GM18909 (cell line): Measurements from ENCODE around the gene CD9.

ENCODE experiments used
- ATAC-seq: cut with Tn5 transposase; IDR thresholded peaks from one replicate; pipeline ENCODE4 v1.9.1; 2021; ENCODE audit warnings: mild to moderate bottlenecking; ENCODE audit not compliant: unreplicated experiment, poor library complexity

The CD9 gene

GRCh38 chr12:6215932-6216494 lies 15.8 kb downstream of the CD9 start:
- no peak for ATAC-seq

GRCh38 chr12:6216581-6216980 lies 16.4 kb downstream of the CD9 start:
- ATAC-seq = no peak

DNA sequence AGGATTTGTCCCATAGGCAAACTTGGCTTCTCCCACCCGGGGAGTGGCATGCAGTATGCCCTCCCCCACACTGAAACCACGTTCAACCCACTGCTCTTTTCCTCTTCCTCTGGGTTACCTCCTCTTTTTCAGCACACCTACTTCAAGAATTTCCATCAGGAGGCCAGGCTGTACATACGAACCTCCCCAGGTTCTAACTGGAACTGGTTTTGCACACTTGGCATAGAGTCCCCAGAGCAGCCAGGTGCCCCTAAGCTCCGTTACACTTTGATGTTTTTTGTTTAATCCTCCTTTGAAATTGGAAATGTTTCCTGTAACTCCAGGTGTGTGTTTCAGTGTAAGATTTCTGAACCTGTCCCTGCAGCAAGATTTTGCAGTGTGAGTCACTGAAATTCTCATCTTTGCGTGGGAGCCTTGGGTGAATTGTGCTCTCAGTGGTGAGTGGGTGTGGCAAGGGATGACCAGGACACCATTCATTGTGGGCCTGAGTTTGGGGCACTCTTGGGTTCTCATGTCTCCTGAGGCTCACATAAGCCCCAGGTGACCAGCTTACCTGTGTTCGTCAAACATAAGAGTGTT lies 18.2 kb downstream of the CD9 start:
- no peak for ATAC-seq

- ATAC-seq = no peak
These were observed 19.8 kb downstream of the CD9 start for GRCh38 chr12:6219980-6220379.

- ATAC-seq = no peak
These were observed 20.9 kb downstream of the CD9 start for GRCh38 chr12:6221146-6221545.

DNA sequence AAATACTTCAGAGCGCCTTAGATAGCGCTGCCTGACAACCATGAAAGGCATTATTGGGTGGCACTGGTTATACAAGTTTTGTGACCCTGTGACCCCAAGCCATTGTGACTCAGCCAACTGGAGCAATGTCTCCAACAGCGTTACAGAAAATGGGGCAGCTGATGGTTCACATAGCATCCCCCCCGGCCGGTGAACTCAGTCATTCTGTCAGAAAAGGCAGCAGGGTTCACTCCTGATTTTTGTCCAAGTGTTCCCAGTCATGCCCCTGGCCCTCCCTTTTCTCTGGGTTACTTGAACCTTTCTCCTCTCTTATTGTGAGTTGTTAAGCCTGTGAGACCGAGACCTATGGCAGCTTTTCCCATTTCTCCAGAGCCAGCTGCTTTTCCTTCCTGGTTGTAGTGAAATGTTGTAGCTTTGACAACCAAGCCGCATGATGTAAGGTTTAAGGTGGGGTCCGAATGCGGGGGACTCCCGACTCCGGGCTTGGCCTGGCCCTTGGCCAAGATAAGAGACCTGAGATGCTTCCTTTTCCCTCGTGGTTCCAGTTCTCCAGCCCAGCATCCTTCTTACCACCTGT lies 22.0 kb downstream of the CD9 start:
- no peak for ATAC-seq

DNA sequence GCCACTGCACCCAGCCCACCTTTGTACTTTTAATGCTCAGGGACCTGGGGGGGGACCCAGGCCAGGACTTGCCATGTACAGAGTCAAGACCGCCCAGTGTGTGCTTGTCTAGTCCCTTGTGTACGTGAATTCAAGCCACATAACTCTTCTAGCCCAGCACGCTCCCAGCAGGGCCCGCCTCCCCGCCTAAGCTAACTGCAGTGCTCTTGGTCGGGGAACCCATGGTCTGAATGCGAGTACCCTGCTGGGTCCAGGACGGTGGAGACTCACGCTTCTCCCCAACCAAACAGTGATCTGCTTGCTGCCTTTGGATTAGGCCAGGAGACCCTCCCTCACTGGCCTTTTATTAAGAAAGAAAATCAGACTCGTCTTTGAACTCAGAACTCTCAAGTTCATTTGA lies 23.3 kb downstream of the CD9 start:
- no peak for ATAC-seq

GRCh38 chr12:6224550-6224949 lies 24.4 kb downstream of the CD9 start:
- ATAC-seq = no peak

GRCh38 chr12:6225630-6226001 lies 25.4 kb downstream of the CD9 start:
- no peak for ATAC-seq

DNA sequence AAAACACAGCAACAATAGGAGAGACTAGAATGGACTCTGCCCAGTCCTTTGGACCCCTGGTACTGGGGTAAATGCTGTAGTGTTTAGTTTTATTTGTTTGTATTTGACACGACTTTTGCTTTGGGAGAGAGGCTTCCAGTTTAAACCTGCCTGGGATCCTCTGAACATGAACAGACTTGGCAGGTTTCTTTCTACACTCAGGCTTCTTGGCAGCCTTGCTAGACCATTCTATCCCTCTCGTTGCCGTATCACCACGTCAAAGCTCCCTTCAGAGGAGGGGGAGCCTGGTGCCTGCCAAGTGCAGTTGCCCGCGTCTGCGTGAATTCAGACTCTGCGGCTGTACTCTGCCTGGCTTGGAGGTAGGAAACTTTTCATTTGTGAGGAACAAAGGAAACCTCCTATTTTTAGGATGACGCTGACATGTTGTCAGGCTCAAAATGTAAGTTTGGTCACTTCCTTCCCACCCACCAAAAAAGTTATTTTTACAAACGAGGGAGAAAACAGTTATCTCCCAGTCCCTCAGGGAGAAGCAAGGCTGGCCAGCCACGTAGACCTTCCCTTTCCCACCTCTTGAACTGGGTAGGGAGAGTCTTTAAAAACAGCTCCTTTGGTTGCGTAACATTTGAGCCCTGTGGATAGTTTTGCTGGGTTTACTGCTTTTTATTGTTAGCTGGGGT lies 25.9 kb downstream of the CD9 start:
- no peak for ATAC-seq

DNA sequence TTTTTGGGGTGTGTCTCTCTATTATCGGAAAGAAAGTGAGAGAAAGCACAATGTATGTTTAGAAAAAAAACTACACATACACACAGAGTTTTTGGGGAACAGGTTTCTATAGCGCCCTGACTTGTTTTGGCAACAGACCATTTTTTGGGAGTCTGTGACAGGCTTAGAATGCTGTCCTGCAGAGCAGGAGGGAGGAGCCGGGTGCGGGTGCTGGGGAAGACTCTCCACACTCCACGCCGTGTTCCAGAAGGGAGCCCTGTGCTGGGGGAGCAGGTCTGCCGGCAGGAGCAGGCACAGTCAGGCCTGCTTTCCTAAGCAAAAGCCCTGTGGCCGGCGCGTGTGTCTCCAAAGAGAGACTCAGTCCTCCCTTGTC lies 26.5 kb downstream of the CD9 start:
- ATAC-seq = no peak

DNA sequence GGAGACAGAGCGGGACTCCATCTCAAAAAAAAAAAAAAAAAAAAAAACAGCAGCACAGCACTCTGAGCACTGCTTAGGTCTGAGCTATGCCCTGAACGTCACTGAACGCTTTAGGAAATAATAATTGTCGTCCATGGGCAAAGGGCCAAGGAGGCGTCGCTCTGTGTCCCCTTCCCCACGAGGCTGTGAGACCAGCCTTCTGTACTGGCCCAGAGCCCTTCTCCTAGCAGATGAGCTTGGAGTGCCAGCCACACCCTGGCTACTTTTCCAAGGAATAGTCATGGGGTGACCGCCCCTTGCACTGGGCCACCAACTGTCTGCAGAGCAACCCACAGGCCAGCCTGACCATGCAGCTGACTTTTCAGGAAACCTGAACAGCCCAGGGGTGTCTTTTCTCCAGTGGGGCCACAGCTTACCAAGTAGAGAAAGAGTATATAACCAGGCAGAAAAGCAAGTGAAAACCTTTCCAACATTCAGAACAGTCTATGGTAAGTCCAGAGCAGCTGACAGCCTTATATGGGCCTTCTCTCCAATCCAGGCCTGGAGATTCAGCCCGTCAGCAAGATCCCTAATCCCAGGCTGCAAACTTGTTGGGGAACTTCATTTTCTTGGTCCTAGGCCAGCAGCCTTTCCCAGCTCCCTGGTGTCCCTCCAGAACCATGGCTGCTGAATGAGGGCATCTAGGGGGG lies 28.5 kb downstream of the CD9 start:
- no peak for ATAC-seq

DNA sequence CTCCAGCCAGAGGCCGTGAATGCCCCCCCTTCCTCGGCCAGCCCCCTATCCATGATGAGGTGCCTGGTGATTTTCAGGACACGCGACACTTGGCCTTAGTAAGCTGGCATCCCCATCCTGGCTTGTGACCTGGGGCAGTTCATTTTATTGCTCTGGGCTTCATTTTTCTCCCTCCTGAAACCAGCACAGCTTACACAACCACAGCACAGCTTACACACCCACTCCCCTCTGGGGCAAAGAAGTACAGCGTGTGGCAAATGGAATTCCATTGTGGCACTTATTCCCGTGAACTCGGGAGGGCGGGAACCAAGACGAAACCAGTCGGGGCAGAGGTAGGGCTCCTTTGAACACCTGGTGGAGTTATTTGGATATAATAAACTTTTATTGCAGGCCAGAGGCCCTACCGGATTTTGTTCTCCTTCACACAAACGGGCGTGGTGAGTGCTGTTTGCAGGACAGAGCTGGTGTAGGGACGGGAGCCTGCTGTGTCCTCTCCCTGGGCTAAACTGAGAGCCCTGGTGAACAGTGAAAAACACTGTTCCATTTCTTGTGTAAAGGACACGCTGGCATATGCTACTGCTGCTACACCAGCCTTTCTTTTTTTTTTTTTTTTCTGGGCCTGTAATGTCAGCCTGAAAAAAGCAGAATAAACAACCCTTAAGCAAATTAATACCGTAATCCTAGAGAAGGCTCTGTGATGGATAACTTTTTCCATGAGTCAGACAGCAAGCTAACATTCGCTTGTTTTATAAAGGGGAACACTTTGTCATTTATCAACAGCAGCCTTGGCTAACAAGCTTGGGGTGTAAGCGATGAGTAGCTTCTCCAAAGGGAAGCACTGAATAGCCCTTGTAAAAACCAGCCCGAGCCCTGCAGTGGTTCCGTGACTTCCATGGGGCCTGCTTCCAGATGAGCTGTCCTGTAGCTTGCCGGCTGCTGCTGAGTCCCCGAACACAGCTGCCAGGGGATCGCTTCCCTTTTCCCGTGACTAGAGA lies 29.3 kb downstream of the CD9 start:
- ATAC-seq = no peak

DNA sequence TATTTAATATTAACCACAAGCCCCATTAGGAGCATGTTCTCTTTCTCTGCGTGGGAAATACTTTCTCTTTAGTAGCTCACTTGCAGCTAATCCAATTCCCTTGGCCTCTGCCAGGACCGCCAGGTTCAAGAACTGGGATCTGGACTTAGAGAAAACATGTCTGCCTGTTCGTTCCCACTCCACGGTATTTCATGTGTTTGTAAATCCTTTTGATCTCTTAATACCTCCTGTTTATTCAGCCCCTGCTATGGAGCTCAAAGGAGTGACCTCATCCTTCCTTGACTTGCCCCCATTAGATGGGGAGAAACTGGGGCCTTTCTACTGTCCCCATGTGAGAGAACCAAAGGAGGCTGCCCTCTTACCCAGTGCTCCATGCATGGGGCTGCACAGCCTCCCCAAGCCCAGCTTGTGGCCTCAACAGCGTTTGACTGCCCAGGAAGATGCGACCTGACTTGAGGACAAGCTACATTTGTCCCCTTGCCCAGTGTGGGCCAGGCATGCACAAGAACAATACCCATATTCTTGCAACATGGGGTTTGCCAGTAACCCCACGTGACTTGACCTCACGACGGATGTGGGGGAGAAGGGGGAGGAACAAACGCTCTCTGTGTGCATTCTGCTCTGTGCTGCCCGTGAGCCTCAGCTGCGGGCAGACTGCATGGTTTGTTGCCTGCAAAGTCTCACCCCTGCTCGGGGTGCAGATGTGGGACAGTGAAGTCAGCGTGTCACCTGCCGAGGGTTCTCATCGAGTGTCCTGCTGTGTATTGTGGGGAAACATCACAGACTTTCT lies 30.3 kb downstream of the CD9 start:
- ATAC-seq = peak; percentile 79

GRCh38 chr12:6231359-6232268 lies 31.4 kb downstream of the CD9 start:
- ATAC-seq = no peak

GRCh38 chr12:6233121-6233971 lies 33.1 kb downstream of the CD9 start:
- ATAC-seq = no peak

DNA sequence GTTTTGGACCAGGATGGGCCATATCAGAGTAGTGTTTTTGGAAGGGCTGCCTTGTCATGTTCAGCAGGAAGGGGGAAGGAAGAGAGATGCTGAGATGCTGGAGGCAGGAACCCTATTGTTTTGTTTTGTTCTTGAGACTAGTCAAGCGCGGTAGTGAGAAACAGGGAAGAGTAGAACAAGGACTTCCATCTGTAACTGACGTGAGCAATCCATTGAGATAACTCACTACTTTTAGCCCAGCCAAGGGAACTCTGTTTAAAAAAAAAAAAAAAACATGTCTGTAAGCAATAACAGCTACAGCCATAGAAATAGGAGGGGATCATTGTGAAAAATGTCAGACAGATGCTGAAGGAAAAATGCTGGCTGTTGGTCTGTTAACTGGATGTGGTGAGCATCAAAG lies 34.0 kb downstream of the CD9 start:
- no peak for ATAC-seq
